Lower leg skin (tissue), 3 donors: ENCODE results near the gene SEPTIN8.

Source experiments
- POLR2A ChIP-seq, 2 donors: fragments of 450-650 bp; IDR thresholded peaks; one replicate each; pipeline ENCODE4 v1.6.1; 2016 to 2017; ENCODE audit warnings: antibody characterized with exemption in 2 of 2, mild to moderate bottlenecking in 1 of 2, moderate library complexity in 1 of 2
- TF ChIP-seq, protein P1 (sequence below), 3 donors: fragments of 450-650 bp; IDR thresholded peaks; one replicate each; pipeline ENCODE4 v1.5.1; 2016; ENCODE audit warnings: antibody characterized with exemption in 3 of 3, mild to moderate bottlenecking in 3 of 3, moderate library complexity in 2 of 3

DNA sequence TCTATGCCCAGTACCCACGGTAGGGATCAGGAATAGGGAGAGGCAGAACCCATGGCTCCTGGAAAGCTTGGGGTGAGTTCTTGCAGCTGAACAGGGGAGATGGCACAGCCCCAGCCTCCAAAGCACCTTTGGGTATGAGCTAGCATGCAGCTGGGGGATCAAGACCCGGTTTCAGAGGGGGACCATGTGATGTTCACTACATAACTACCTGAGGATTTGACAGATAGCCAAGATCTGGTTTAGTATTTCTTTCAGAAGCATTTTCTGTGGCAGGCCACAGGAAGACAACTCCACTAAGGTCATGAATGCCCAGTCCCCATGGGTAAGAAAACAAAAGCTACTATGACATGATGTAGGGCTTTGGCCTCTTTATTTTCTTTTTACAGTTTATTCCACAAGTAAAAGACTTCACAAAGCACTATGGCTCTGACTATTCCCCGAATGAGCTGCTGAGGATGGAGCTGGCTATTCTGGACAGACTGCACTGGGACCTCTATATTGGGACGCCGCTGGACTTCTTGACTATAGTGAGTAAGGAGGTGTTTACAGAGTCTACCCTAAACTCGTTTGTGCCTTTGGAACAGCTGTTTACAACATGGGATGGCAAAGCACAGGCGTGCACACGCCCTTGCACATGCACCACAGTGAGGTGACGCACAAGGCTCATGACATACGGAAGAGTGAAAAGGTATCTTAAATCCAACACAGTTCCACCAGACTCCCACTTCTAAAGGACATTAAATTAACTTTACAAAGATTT is 26.4 kb downstream of the SEPTIN8 start:
- TF ChIP-seq POLR2A (IDR thresholded peaks at IDR 0.05): no peak
- TF ChIP-seq, protein P1, sequence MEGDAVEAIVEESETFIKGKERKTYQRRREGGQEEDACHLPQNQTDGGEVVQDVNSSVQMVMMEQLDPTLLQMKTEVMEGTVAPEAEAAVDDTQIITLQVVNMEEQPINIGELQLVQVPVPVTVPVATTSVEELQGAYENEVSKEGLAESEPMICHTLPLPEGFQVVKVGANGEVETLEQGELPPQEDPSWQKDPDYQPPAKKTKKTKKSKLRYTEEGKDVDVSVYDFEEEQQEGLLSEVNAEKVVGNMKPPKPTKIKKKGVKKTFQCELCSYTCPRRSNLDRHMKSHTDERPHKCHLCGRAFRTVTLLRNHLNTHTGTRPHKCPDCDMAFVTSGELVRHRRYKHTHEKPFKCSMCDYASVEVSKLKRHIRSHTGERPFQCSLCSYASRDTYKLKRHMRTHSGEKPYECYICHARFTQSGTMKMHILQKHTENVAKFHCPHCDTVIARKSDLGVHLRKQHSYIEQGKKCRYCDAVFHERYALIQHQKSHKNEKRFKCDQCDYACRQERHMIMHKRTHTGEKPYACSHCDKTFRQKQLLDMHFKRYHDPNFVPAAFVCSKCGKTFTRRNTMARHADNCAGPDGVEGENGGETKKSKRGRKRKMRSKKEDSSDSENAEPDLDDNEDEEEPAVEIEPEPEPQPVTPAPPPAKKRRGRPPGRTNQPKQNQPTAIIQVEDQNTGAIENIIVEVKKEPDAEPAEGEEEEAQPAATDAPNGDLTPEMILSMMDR (IDR thresholded peaks at IDR 0.05): no peak
